Measurements from ENCODE around the gene ACOX1.

The ACOX1 gene

DNA sequence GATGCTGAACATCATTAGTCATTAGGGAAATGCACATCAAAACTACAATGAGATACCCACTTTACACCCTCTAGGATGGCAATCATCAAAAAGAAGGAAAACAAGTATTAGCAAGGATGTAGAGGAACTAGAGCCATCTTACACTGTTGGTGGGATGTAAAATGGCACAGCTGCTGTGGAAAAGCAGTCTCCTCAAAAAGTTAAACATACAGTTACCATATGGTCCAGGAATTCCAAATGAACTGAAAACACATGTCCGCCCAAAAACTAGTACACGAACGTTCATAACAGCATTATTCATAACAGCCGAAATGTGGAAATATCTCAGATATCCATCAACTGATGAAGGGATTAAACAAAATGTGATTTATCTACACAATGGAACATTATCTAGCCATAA is 45.2 kb downstream of the ACOX1 start:
- no peak for DNase-seq (ENCODE audit: low read depth in 2 of 2)

DNA sequence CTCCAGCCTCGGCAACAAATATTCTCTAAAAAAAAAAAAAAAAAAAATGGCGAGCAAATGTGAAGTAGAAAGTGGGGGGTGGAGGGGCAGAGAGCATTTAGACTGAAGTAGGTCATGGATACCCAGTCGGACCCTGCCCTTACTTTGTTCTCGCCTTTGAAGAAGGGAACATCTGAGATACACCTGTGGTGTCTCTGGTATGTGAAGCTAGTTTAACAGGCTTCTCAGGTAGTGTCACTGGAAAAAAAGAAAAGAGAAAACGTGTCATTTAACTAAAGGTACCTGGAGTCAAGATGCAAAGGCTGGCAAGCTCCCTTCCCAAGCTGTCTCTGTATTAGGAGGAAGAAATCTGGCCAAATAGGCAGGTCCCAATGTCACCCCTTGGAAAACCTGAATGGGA is 46.1 kb downstream of the ACOX1 start:
- DNase-seq (ENCODE audit: low read depth in 2 of 2) = no peak

DNA sequence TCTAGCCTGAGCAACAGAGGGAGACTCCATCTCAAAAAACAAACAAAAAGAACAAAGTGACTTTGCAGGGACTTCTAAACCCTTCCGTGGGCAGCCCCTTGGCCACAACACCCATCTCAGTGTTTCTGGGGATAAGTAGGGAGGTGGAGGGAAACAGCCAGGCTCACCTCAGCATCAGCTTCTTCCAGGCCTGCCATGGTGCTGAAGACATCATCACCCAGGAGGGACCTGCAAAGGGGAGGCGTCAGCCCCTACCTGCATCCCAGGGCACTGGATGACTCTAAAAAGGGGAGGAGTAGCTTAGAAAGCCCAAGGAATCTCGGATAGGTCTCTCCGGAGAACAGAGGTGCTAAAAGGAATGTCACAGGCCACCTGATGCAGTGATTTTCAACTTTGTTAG is 47.9 kb downstream of the ACOX1 start:
- no peak for DNase-seq (ENCODE audit: low read depth in 2 of 2)

DNA sequence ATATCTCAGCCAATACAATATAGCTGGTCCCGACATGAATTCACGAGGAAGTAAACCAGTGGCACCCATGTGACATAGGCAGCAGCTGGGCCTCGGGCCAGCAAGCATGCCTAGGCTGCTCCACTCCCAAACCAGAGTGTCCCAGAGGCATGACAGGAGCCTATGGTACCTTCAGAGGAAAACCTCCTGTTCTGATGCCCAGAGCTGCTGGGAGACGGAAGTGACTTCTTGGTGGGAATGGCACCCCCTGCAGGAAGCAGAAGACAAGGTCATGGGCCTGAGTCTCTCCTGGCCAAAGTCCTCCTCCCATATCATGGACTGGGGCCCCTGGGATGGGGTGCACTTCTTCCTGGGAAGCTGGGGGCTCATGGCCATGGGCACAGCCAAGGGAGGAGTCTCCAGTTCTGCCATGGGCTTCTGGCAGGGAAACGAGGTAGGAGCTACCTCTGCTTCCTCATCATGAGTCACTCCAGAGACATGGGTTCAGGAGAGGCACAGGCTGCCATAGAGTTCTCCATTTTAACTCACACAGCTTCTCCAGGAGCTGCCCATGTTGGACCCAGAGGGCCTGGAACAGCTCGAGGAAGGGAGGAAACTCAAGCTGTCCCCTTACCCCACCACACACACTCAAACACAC is 51.6 kb downstream of the ACOX1 start:
- no peak for DNase-seq (ENCODE audit: low read depth in 2 of 2)

DNA sequence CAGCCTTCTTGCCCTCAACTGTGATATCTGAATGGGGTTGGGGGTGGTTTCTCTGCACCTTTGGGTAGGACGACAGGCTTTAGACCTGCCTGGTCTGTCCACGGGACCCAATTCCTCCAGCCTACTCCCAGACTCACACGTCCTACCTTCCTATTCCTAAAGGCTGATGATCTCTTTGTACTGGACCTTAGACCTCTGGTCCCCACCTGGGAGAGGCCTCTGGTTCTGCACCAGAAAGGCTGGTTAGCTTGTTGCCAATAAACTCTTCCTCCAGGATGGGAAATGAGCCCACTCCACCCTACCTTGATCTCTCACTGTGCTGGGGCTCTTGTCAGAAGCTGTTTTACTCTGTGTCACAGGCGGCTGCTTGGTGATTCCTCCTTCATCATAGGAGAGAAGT is 52.5 kb downstream of the ACOX1 start:
- no peak for DNase-seq (ENCODE audit: low read depth in 2 of 2)

DNA sequence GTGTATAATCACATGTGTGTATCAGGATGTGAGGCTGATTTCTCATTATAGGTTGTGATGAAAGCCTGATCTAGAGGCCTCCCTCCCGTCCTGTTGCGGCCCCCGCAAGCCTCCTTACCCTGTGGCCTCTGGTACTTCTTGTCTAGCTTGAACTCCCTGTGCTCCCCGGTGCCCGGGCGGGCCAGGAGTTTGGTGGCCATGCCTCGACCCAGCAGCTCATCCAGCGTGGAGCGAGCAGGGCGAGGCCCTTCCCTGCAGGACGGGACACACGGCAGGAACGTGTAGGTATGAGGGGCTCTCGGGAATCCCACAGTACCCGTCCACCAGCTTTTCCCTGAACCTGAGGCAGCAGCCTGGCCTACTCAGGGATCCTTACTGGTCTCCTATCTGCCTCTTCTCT is 53.1 kb downstream of the ACOX1 start:
- DNase-seq (ENCODE audit: low read depth in 2 of 2) = no peak

DNA sequence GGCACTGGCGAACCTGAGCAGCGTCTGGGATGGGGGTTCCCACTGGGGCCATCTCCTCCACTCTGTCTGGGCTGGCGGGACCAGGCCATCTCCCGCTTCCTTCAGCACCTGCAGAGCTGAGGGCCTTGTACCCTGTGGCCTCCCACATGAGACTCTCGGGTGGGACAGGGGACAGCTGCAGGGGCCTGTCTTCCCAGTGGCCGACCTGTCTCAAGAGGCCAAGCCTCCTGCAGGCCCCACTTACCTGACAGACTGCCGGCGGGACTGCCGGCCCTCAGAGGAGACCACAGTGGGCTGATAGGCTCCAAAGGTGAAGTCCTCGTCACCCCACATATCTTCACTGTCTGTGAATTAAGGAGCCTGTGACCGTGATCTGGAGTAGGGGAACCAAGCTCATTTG is 53.9 kb downstream of the ACOX1 start:
- DNase-seq (ENCODE audit: low read depth in 2 of 2) = no peak

DNA sequence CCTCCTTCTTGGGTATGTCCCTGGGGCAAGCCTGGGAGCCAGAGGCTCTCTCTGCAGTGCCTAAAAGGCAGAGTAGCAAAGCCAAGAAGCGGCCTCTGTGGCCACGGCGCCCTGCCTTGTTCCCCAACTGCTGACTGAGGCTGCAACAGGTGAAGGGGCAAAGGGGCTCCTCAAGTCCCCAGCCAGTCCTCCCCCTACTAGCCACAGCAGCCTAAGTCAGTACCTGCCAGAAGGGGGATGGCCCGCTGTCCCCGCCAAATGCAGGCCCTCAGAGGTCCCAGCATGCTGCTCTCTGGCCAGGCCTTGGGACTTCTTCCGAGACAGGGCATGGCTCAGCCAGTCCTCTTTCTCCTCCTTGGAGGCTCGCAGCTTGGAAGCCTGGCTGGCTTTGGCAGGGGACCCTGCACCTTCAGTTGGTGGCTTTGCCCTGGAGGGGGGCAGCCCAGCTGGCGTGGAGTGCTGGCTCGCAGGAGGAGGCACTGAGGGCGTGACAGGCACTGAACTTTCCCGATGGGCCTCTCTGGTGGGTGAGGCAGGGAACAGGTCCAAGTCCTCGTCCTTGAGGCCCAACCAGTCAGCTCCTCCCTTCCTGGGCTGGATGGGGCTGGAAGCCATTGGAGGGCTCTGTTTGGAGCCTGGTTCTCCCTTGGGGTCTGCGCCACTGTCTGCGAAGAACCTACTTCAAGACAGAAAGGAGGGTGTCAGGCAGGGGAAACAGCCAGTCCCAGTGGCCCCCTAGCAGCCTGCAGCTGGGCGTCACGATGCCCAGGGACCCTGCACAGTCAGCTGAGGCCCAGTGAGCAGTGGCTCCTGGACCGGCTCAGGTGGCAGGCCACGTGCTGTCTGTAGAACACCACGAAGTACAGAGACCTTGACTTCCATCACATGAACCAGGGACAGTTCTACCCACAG is 55.7 kb downstream of the ACOX1 start:
- no peak for DNase-seq (ENCODE audit: low read depth in 2 of 2)

DNA sequence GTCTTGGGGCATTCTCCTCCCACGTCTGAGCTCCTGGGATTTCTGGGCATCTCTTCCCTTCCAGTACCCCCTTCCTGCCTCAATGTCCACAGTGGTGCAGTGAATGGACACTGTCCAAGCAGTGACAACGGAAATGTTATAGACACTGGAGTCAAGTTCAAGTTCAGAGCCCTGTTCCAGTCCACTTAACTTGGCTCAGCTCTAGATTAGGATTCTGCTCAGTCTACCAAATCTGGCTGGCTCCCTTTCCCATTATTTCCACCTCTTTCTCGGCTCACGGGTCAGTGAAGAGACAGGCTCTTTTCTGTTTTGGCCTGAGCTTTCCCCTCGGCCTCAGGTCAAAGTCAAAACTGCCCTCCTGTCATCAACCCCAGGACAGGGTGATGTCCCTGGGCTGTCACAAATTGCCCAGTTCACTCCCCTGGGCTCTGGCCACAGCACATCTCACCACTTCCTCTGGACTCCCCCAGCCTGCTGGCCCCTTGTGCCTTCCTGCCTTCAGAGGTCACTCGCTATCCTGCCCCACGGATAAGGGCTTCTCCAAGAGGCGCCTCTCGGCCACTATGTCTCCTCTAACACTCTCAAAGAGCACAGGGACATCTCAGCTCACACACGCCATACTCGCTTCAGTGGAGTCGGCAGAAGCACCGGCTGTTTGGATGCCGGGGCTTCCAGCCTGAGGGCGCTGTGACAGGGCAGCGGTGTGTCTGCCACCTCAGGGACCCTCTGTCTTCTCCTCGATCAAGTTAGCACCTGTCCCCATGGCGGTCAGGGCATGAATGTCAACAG is 56.6 kb downstream of the ACOX1 start:
- no peak for DNase-seq (ENCODE audit: low read depth in 2 of 2)

DNA sequence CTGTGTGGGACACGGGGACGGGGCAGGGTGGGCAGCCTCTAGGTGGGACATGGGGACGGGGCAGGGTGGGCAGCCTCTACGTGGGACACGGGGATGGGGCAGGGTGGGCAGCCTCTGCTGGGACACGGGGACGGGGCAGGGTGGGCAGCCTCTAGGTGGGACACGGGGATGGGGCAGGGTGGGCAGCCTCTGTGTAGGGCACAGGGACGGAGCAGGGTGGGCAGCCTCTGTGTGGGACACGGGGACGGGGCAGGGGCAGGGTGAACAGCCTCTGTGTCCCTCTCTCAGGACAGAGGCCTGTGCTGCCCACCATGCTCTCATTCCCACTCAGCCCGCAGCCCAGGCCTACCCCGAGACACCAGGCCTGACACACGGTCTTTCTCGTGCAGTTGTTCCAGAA is 57.4 kb downstream of the ACOX1 start:
- DNase-seq (ENCODE audit: low read depth in 2 of 2) = no peak

DNA sequence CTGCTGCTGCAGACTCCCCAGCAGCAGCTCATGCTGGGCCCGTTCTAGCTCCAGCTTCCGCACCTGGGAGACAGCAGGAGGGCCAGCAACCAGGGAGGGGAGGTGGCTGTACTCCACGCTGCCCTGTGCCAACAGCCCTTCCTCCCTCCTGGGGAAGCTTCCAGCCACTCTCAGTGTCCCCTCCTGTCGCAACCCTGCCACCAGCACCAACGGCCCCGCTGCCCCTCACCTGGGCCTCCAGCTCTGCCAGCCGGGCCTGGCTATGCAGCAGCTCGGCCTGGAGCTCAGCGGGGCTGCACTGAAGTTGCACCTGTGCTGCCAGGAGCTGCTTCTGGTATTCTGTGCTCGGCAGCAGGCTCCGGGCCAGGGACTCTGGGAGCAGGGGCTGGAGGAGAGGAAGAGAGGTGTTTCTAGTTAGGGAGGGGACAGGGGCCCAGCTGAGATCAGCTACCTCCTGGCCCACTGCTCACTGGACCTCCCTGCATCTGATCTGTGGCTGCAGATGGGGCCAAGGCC is 58.9 kb downstream of the ACOX1 start:
- DNase-seq (ENCODE audit: low read depth in 2 of 2) = no peak

DNA sequence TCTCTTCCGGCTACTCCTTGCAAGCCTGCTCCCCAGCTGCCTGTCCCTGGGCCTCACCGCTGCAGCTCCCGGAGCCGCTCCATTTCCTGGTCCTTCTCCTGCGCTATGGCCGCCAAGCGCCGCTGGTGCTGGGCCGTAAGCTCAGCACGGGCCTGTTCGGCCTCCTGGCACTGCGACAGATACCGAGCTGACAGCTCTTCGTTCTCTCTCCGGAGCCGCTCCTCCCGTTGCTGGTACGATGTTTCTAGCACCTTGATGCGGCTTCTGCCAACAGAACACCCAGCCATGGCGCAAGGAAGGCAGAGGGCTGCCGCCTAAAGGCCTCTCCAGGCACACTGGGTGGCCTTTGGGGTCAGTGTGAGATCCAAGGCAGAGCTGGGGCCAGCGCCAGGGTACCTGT is 59.4 kb downstream of the ACOX1 start:
- no peak for DNase-seq (ENCODE audit: low read depth in 2 of 2)

DNA sequence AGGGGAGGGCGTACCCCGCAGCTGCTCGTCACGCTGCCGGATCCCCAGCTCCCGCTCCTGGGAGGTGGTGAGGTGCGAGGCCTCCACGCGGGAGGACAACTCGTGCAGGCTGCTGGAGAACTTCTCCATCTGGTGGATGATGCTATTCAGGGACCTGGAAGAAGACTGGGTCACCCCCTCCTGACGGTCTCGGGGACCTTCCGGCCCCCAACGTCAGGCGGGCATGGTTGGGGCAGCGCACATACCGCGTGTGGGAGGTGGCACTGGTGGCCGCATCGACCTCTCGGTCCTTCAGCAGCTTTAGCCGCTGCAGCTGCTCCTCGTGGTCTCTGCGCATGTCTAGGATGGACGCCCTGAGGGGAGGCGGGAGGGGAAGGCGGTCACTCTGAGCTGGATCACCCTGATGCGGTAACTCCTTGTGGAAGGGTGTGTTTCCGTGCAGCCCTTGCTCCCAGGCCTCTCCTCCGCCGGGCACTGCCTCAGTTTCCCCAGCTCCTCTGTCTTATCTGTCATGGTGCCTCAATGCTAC is 61.0 kb downstream of the ACOX1 start:
- no peak for DNase-seq (ENCODE audit: low read depth in 2 of 2)

DNA sequence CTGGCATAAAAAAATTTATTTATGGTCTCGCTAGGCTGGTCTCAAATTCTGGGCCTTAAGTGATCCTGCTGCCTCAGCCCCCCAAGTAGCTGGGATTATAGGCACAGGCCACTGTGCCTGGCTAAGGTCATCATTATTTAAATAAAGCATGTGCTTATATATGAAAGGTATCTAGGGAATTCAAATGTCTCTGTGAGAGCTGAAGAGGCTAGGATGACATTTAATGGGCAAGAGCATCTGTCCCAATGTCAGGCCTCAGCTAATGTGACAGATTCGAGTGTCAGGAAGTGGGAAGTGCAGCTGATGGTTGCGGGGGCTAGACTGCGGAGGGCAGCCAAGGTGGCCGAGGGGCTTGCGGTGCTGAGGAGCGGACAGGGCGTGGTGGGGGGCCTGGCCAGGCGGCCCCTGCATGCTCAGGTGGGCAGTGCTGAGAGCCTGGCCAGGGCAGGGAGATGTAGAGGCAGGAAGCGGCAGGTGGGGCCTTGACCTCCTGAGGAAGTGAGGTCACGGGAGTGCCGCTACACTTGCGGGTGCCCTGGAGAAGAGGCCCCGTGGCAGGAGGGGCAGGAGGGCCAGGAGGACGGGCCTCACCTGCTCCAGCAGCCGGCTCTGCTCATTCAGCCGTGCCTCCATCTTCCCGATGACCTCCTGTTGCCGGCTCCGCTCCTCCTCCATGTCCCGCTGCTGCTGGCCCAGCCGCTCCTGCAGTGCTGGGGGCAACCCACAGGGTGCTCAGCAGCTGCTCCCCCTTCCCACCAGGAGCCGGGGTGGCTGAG is 61.6 kb downstream of the ACOX1 start:
- no peak for DNase-seq (ENCODE audit: low read depth in 2 of 2)

DNA sequence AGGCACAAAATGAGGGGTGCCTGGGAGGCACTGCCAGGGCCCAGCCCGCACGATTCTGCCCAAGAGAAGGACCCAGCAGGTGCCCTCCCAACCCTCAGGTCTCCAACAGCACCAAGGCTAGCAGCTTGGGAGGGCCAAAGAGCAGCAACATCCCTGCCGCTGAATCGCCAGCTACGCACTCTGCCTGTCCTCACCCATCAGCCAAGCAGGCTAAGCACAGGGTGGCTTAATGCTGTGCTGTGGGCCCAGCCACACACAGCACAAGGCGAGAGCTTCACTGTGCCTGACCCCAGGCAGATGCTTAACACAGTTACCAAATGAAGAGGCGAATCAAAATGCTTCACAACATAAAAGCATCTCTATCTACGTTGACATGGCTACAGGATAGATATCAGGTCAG is 63.7 kb downstream of the ACOX1 start:
- DNase-seq (ENCODE audit: low read depth in 2 of 2) = no peak

DNA sequence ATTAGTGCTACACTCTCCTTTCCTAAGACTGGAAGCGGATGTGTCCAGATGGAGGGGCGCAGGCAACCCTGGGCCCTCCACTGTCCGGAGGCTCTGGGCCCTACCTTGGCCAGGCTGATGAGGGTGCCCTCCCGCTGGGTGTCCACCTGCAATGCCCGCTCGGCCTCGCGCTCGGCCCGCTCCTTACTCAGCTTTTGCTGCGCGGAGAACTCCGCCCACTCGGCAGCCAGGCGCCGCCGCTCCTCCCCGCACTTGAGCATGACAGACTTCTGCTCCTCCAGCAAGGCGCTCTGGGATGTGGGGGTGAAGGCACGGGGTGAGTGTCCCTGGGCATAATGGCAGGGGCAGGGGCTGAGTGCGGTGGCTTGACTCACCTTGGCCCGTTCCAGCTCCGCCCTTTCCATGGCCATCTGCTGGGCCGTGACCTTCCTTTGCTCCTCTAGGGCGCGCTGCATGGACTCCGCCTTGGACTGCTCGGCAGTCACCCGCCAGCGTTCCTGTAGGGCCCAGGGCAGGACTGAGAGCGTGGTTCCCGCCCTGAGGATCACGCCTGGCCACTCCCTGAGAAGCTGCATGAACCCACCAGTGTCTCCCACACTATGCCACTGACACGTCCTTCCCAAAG is 64.2 kb downstream of the ACOX1 start:
- DNase-seq (ENCODE audit: low read depth in 2 of 2) = no peak

DNA sequence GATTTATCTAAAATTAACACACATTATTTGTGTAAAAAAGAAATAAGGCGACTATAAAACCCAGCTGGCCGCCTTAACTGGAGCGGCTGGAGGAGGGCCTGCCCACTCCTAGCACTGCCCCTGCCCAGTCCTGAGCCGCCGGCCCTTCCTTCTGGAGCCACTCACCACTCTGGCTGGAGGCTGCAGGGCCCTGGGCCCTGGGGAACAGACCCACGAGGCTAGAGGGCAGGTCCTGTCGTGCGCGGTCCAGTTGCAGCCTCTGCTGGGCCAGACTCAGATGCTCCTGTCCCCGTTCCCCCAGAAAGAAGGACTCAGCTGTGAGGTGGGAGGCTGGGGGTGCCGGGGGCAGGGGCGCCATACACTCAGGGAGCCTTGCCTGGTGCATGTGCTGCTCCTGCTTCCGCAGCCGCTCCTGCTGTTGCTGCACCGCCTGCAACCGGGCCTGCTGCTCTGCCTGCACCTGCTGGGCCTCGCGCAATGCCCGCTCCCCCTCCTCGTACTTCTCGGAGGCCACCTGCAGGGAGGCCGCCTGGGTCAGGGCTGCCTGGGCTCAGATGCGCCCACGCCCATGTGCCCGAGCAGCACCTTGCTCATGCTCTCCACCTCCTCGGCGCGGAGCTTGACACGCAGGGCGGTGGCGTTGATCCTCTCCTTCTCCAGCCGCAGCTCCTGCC is 65.3 kb downstream of the ACOX1 start:
- DNase-seq (ENCODE audit: low read depth in 2 of 2) = no peak

DNA sequence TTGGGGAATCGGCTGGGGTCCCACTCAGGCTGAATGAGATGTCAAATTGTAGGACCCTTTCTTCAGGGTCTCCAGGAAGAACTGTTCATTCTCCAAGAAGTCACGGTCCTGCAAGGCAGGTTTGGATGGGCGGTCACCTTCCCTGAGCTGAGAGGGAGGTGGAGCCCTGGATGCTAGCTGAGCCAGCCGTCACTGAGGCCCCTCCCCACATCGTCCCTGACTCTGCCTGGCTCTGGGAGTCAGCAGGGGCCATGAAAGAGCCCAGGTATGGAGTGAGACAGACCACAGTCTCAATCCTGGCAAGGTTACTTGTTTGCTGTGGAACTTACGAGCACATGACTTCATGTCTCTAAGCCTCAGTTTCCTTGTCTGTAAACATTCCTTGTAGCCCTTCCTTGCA is 68.3 kb downstream of the ACOX1 start:
- DNase-seq (ENCODE audit: low read depth in 2 of 2) = no peak

DNA sequence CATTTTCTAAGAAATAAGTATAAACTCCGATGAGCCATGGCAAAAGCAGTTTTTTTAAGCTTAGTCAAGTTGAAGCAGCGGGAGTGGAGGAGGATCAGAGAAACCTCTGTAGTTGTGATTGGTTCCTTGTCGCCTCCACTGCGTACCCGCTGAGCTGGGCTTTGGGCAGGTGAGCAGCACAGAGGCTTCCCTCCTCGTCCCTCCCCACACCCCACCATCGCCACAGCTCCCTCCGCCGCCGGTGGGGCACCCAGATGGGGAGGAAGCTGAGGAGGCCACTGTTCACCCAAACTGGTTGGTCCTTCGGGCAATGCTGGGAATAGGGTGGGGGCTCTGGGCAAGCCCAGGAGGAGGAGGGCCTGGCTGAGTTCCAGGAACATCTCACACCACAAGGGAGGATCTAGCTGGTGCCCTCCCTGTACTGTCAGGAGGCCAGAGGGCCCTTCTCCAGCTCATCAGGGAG is 69.1 kb downstream of the ACOX1 start:
- DNase-seq (ENCODE audit: low read depth in 2 of 2) = no peak

Measured in stimulated activated CD8-positive, alpha-beta memory T cell treated with anti-CD3 and anti-CD28 coated beads, Interleukin-15, amount 100 ng/mL, for 48 hours (primary cell).